HG02588 (cell line): ENCODE measurements around the gene AGAP9.
"Not testable (repeated sequence)": the region's sequence is repeated elsewhere in the genome, so short reads cannot be mapped to it uniquely, and the experiment has no call there.

ENCODE experiments used
- ATAC-seq: cut with Tn5 transposase; IDR thresholded peaks from one replicate; pipeline ENCODE4 v1.9.1; 2021; ENCODE audit warnings: mild to moderate bottlenecking, moderate library complexity; ENCODE audit not compliant: unreplicated experiment

Gene AGAP9

GRCh38 chr10:47523475-47523874 is at the start of gene AGAP9:
AGAP9 (minus strand) TSS chr10:47523638; CDS start chr10:47523526, 112 bp downstream.
- not testable (repeated sequence) for ATAC-seq

GRCh38 chr10:47571138-47571912 is 47.9 kb upstream of the AGAP9 start:
- not testable (repeated sequence) for ATAC-seq

- ATAC-seq: not testable (repeated sequence)
These were observed 43.3 kb upstream of the AGAP9 start for GRCh38 chr10:47566757-47567156.

GRCh38 chr10:47566108-47566699 is 42.8 kb upstream of the AGAP9 start:
- not testable (repeated sequence) for ATAC-seq

GRCh38 chr10:47565517-47565920 is 42.1 kb upstream of the AGAP9 start:
- not testable (repeated sequence) for ATAC-seq

- not testable (repeated sequence) for ATAC-seq
These were observed 41.5 kb upstream of the AGAP9 start for GRCh38 chr10:47564953-47565352.

- ATAC-seq: not testable (repeated sequence)
These were observed 40.9 kb upstream of the AGAP9 start for GRCh38 chr10:47564318-47564717.

GRCh38 chr10:47560452-47560851 is 37.0 kb upstream of the AGAP9 start:
- not testable (repeated sequence) for ATAC-seq

GRCh38 chr10:47559718-47560308 is 36.4 kb upstream of the AGAP9 start:
- ATAC-seq: not testable (repeated sequence)

- not testable (repeated sequence) for ATAC-seq
These were observed 34.7 kb upstream of the AGAP9 start for GRCh38 chr10:47558109-47558508.

- ATAC-seq: not testable (repeated sequence)
These were observed 34.2 kb upstream of the AGAP9 start for GRCh38 chr10:47557616-47558015.

- ATAC-seq: not testable (repeated sequence)
These were observed 31.9 kb upstream of the AGAP9 start for GRCh38 chr10:47555334-47555733.

- ATAC-seq: not testable (repeated sequence)
These were observed 31.1 kb upstream of the AGAP9 start for GRCh38 chr10:47554552-47554951.

GRCh38 chr10:47553860-47554247 is 30.4 kb upstream of the AGAP9 start:
- ATAC-seq: not testable (repeated sequence)

GRCh38 chr10:47553214-47553859 is 29.9 kb upstream of the AGAP9 start:
- peak; percentile 82 for ATAC-seq

- peak; percentile 55 for ATAC-seq
These were observed 29.3 kb upstream of the AGAP9 start for GRCh38 chr10:47552719-47553118.

- ATAC-seq: not testable (repeated sequence)
These were observed 23.8 kb upstream of the AGAP9 start for GRCh38 chr10:47547286-47547685.

- not testable (repeated sequence) for ATAC-seq
These were observed 13.0 kb upstream of the AGAP9 start for GRCh38 chr10:47536430-47536829.

- ATAC-seq: not testable (repeated sequence)
These were observed 21.1 kb downstream of the AGAP9 start for GRCh38 chr10:47502313-47502712.

GRCh38 chr10:47494226-47494625 is 29.2 kb downstream of the AGAP9 start:
- ATAC-seq: not testable (repeated sequence)

GRCh38 chr10:47491600-47491999 is 31.8 kb downstream of the AGAP9 start, which contains the start of gene FAM25G:
FAM25G (minus strand) TSS chr10:47491700; CDS start chr10:47491674, 26 bp downstream.
- ATAC-seq: not testable (repeated sequence)
